SW480 (cell line): Measurements from ENCODE around the gene ZDHHC18.

Experiments
- DNase-seq: peaks from one replicate; pipeline ENCODE4 v3.0.0-alpha.2; 2016; ENCODE audit warnings: low spot score

ZDHHC18 gene

DNA sequence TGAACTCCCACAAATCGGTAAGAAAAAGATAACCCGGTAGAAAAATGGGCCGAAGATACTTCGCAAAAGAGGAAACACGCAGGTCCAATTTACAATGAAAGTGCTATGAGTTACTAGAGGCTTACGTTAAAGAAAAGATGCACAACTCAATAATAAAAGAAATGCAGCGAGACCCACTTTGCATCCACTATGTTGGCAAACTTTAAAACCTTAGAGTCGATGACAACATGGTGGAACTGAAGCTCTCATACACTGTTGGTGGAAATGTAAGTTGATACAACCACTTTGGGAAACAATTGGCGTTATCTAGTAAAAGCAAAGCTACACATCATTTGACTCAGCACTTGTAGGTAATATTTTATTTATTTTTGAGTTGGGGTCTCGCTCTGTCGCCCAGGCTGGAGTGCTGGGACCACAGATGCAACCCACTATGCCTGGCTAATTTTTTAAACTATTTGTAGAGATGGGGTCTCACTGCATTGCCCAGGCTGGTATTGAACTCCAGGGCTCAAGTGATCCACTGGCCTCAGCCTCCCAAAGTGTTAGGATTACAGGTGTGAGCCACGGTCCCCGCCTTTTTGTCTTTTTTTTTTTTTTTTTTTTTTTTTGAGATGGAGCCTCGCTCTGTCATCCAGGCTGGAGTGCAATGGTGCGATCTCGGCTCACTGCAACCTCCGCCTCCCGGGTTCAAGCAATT lies 74.5 kb downstream of the ZDHHC18 start:
- no peak for DNase-seq
